Measurements from ENCODE around the gene PRRT1.
"Not testable (repeated sequence)": the region's sequence is repeated elsewhere in the genome, so short reads cannot be mapped to it uniquely, and the experiment has no call there.

The PRRT1 gene

GRCh38 chr6:32147401-32148132, 4.2 kb downstream of the PRRT1 start:
- peak; percentile 19 for TF ChIP-seq CTCF (IDR thresholded peaks at IDR 0.05)
- Histone ChIP-seq H3K27me3 (peaks cover 68% of the 10 kb centered on the region), H3K27ac (no peak overlapping the region), H3K9me3 (no peaks in the 10 kb centered on the region), H3K4me3 (ENCODE audit: low read depth in 1 of 2, low read length in 1 of 2) (no peak overlapping the region), H3K4me1 (ENCODE audit: control insufficient read depth in 1 of 2, insufficient read depth in 1 of 2, low read depth in 1 of 2, low read length in 1 of 2) (peaks cover 10% of the 10 kb centered on the region in 2 experiments), H3K36me3 (no peaks in the 10 kb centered on the region)

- no peak for TF ChIP-seq CTCF (IDR thresholded peaks at IDR 0.05)
- Histone ChIP-seq H3K27ac (no peak overlapping the region), H3K4me1 (ENCODE audit: control insufficient read depth in 1 of 2, insufficient read depth in 1 of 2, low read depth in 1 of 2, low read length in 1 of 2) (peaks cover 10% of the 10 kb centered on the region in 2 experiments), H3K27me3 (peaks cover 59% of the 10 kb centered on the region), H3K36me3 (no peaks in the 10 kb centered on the region), H3K9me3 (no peaks in the 10 kb centered on the region), H3K4me3 (ENCODE audit: low read depth in 1 of 2, low read length in 1 of 2) (no peak overlapping the region)
Measured at GRCh38 chr6:32146687-32147086, 5.1 kb downstream of the PRRT1 start.

GRCh38 chr6:32146287-32146686, 5.5 kb downstream of the PRRT1 start:
- Histone ChIP-seq H3K36me3 (no peaks in the 10 kb centered on the region), H3K4me1 (ENCODE audit: control insufficient read depth in 1 of 2, insufficient read depth in 1 of 2, low read depth in 1 of 2, low read length in 1 of 2) (peaks cover 10% of the 10 kb centered on the region in 2 experiments), H3K4me3 (ENCODE audit: low read depth in 1 of 2, low read length in 1 of 2) (no peak overlapping the region), H3K27ac (no peak overlapping the region), H3K27me3 (peaks cover 55% of the 10 kb centered on the region), H3K9me3 (no peaks in the 10 kb centered on the region)
- TF ChIP-seq CTCF (IDR thresholded peaks at IDR 0.05) = no peak

GRCh38 chr6:32144238-32144637, 7.5 kb downstream of the PRRT1 start:
- H3K4me3 ChIP-seq (ENCODE audit: low read depth in 1 of 2, low read length in 1 of 2); H3K27ac ChIP-seq; H3K36me3 ChIP-seq; H3K9me3 ChIP-seq; H3K4me1 ChIP-seq (ENCODE audit: control insufficient read depth in 1 of 2, insufficient read depth in 1 of 2, low read depth in 1 of 2, low read length in 1 of 2): not testable (repeated sequence)
- H3K27me3 ChIP-seq = peaks cover 35% of the 10 kb centered on the region

GRCh38 chr6:32140420-32141046, 11.2 kb downstream of the PRRT1 start:
- Histone ChIP-seq H3K9me3 (no peaks in the 10 kb centered on the region), H3K4me1 (ENCODE audit: control insufficient read depth in 1 of 2, insufficient read depth in 1 of 2, low read depth in 1 of 2, low read length in 1 of 2) (no peaks in the 10 kb centered on the region), H3K36me3 (no peaks in the 10 kb centered on the region), H3K4me3 (ENCODE audit: low read depth in 1 of 2, low read length in 1 of 2) (no peak overlapping the region), H3K27ac (no peak overlapping the region), H3K27me3 (peaks cover 10% of the 10 kb centered on the region)
- TF ChIP-seq CTCF (IDR thresholded peaks at IDR 0.05) = no peak

GRCh38 chr6:32139590-32139989, 12.1 kb downstream of the PRRT1 start:
- H3K27me3 ChIP-seq = peaks cover 19% of the 10 kb centered on the region
- TF ChIP-seq CTCF (IDR thresholded peaks at IDR 0.05) = no peak
- no peaks in the 10 kb centered on the region for H3K4me1 ChIP-seq (ENCODE audit: control insufficient read depth in 1 of 2, insufficient read depth in 1 of 2, low read depth in 1 of 2, low read length in 1 of 2)
- H3K4me3 ChIP-seq (ENCODE audit: low read depth in 1 of 2, low read length in 1 of 2) = no peak overlapping the region
- no peaks in the 10 kb centered on the region for H3K9me3 ChIP-seq
- no peaks in the 10 kb centered on the region for H3K36me3 ChIP-seq
- H3K27ac ChIP-seq = no peak overlapping the region
